Ammon's horn (tissue), 1 donor: ENCODE measurements around the gene TNS1.

Experiments used
- DNase-seq: peaks from one replicate; pipeline ENCODE4 v3.0.0-alpha.2; 2016; ENCODE audit warnings: low spot score

TNS1 gene

DNA sequence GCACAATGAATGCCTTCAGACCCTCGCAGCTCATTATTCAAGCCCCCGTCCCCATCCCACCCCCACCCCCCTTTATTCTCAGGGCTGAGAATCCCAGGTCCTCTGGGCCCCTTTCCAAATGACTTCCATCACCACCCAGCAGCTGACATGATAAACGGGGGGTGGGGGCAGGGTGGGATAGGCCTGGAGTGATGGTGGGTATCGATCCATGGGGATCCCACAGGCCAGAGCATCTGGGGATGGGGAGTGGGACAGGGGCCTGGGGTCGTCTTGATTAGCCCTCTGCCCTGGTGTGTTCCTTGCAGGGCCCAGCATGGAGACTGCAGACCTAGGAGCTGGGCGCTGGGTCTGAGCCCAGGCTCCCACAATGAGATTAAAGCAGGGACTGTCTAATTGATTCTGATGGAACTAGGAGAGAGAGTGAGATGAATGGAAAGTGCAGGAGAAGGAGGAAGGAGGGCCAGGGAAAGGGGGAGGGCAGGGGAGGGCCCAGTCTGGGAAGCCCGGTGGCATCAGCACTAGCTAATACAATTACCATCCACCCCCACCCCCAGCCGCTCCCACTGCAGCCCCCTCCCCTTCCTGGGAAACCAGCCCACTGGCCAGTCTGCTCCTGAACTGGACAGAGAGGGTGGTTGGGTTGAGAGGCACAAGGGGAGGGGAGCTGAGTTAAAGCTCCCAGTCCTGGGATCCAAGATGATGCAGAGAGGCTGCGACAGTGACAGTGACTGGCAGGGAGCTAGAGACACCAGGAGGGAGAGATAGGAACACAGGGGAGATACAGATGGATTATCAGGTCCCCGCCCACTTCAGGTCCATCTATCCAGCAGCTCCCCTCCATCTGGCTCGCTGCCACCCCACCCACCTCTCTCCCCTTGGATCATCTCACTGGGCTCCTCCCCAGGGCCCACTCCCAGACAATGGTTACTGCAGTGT lies 13.1 kb upstream of the TNS1 start:
- DNase-seq, result peak; percentile 55

DNA sequence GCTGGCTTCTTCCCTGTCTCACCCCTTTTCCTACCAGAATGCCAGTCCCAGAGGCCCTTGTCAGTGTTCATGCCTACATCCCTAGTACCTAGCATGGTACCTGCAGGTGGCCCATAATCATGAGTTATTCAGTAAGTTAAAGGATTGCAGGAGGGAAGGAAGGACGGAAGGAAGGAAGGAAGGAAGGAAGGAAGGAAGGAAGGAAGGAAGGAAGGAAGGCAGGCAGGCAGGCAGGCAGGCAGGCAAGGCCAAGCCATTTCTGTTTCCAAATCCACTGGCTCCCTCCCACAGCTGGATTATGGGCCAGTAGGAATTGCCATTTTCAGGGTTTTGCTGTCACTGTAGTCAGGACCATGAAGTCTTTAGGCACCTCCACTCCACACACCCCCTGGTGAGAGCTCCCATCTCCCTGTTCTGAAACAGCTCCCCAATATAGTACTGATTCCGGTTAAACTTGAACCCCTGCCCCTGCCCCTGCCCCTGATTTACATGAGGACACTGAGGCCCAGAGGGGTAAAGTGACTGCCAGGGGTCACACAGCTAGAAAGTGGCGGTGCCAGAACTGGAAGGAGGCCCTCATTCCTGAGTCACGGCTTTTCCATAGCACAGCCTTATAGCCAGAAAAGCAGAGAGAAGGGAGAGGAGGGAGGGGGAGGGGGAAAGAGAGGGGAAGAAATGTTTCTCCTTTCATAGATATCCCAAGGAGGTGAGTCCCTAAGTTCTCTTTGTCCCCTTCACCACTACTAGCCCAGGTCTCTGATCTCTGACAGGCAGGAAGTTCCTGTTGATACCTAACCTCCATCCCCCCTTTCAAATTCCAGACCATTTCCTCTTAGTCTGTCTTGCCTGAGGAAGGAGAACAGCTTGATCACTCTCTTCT lies 12.2 kb upstream of the TNS1 start:
- DNase-seq, result no peak

GRCh38 chr2:218013289-218013688 lies 10.5 kb upstream of the TNS1 start:
- no peak for DNase-seq

DNA sequence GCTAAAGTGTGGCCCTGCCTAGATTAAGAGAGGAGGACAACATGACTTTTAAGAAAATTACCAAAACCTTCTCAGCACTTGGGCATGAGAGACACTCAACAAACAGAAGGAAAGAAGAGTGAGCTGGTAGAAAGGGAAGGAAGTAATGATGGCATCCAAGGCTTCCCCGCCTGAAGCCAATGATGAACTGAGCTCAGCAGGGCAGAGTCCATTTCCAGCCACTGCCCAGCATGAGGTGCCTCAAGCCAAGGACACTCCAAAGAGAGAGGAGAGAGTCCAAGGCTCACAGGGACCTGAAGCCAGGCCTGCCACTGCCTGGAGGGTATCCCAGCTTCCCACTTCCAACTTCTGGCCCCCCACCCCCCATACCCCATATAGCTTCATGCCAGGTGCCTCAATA lies 9.5 kb upstream of the TNS1 start:
- DNase-seq, result no peak

- DNase-seq, result no peak
These were observed 8.9 kb upstream of the TNS1 start for GRCh38 chr2:218011653-218012040.

DNA sequence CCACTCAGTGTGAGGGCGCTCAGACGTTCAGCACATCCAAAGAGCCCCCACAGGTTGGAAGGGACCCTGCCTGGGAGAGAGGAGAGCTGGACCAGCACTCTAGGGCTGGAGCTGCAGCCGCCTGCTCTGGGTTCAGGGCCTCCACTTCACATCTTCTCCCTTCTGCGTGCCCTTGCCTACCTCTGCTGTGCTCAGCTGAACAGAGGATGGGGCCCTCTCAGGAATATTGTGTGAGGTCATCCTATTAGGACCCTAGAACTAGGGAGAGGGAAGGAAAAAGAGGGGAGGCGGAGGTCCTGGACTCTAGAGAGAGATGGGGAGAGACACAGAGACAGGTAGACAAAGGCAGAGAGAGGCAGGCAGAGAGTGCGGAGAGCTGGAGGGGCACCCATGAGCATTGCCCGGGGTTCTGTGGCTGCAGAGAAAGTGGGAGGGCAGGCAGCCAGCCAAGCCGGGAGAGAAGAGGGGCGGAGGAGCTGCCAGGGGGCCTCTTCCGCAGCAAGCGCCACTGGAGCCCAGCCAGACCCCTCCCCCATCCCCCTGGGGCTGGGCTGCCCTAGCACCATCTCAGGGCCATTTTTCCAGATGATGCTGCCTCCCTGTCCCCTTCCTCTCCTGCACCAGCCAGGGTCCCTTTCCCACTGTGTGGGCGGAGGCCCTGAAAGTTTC lies 8.3 kb upstream of the TNS1 start:
- no peak for DNase-seq

DNA sequence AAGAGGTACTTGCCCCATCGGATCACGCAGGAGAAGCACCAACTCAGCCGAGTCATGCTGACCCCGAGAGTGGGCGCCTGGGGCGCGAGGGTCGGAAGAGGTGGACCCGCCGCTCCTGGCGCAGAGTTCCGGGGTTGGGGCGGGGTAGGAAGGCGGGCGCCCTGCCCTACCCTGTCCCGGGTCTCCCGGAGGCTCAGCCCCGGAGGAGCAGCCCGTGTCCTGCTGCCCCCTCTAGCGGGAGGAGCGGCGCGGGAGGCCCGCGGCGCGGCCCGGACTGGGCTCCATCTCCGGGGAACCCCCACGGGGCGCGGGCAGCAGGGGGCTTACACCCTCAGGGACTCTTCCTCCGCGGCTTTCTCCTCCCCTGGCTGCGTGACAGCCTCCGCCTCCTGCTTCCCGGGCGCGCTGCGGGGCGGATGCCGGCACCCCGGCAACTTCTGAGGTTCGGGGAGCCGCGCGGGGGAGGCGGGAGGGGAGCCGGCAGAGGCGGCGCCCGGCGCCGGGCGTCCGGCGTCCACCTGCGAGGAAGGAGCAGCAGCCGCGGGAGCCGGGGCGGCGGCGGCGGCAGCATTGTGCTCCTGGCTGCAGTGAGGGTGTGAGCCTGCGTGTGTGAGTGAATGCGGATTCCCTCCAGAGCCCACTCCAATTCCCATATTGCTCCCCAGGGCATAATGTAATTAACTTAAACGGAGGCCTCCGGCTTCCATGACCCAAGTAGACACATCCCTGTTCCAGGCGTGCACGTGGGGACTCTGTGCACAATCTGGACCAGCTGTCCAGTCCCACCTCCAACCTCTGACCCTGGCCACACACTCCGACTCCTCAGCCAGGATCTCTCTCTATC lies 7.6 kb upstream of the TNS1 start:
- DNase-seq, result no peak

- DNase-seq, result no peak
These were observed 7.0 kb upstream of the TNS1 start for GRCh38 chr2:218009765-218010139.

- DNase-seq, result no peak
These were observed 6.4 kb upstream of the TNS1 start for GRCh38 chr2:218009231-218009630.

DNA sequence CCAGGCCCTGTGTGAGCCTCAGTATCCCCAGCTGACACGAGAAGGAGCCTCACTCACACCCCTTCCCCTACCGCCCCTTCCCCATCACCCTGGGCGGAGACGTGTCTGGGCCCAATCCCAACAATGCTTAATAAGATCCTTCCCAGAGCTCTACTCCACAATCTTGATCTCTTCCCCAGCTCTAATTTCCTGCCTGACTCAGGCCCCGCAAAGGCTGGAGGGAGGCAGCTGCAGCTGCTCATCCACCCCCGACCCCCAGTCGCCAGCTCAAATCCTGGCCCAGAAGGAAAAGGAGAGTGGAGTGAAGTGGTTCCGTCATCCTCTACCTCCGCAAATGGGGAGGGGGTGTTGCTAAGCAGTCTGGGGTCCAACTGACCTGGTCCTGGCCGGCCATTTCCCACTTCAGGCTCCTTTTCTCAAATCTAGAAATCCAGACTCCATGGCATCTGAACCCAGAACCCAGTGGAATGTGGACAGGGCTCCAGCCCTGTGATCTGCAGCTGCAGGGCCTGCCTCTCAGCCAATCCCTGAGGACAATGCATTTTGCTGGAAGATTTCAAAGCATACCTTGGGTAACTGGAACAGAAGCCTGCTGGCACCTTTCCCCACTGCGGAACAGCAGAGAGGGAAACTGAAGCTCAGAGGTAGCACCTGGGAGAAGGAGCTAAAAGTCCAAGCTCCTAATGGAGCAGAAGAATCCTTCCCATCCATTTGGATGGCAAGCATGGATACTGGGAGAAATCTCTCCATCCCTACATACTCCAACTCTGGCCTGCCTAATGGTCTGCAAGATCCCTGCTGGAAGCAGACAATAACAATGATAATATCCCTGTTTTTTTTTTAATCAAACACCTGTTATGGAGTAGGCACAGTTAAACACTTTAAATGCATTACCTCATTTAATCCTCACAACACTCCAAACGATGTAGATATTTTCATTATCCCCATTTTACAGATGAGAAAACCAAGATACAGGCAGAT lies 5.6 kb upstream of the TNS1 start:
- no peak for DNase-seq

GRCh38 chr2:218006741-218007140 lies 3.9 kb upstream of the TNS1 start:
- DNase-seq, result no peak

GRCh38 chr2:218005486-218005885 lies 2.7 kb upstream of the TNS1 start:
- no peak for DNase-seq

DNA sequence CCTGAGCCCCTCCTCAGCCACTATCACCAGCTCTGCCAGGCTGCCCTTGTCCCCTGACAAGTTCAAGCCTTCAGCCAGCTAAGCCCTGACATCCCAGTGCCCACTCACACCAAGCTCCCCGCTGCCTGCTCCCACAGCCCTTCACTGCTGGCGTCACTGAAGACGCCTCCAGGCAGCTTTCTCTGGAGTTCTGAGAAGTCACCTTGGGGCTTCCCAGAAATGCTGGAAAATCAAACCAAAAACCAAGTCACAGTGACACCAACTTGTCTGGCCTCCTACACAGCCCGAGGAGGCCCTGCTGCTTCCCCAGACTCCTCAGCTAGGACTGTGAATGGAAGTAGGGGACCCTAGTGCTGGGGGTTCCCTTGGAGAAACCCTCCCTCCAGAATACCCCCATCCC lies 2.2 kb upstream of the TNS1 start:
- DNase-seq, result no peak

- no peak for DNase-seq
These were observed 1.2 kb upstream of the TNS1 start for GRCh38 chr2:218003981-218004419.

GRCh38 chr2:218003281-218003944 lies 618 bp upstream of the TNS1 start:
- no peak for DNase-seq

DNA sequence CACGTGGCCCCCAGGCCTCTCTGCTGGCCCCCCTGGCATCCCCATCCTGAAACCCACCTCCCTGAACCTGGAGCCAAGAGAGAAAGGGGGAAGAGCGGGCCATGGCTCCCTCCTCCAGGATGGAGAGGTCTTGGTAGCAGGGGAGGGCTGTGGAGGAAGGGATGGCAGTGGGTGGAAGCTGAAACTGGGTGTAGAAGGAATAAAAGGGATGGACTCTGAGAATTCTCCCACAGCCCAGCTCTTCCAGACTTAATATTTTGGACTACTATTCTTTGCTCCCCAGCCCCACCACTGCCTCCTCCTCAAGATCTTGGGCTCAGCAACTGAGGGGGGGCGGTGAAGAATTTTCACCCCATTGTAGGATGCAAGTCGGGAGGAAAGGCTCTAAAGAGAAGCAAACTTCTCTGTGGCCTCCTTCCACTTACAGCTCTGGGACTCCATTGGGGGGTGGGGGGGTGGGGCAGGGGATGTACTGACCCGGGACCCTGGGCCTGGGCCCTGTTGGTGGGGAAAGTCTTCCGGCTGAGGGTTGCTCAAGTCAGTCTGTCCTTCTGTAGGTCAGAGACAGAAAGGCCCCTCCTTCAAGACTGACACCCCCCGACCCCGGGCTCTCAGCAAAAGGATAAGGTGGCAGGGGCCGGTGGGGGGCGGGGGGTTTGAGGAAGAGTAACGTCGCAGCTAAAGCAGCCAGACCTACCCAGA lies 501 bp downstream of the TNS1 start:
- no peak for DNase-seq

GRCh38 chr2:218001629-218002028 lies 1.2 kb downstream of the TNS1 start:
- DNase-seq, result no peak

GRCh38 chr2:218000136-218000535 lies 2.7 kb downstream of the TNS1 start:
- no peak for DNase-seq

DNA sequence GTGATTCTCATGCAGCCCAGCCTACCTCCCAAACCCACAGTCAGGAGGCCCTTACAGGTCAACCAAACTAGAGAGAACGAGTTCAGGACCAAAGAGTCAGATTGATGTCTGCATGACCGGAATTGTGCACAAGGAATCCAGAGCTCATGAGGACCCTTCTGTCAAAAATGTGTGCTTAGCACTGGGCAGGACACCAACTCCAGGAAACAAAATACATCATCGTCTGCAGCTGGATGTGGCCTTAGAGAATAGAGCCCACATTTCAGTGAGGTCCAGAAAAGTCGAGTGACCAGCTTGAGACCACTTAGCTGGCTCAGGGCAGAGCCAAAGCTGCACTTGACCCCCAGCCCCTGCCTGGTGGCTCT lies 3.2 kb downstream of the TNS1 start:
- DNase-seq, result no peak
